Glutamatergic neuron (in vitro differentiated cells): ENCODE measurements around the gene RPL18. TPM values are rescaled to one million over a fixed set of nuclear protein-coding genes. Genes with fewer than 3 reads are reported as not detected.

ENCODE experiments used
- DNase-seq: peaks from one replicate; pipeline ENCODE4 v3.0.0; 2022
- H3K27ac Mint-ChIP-seq: one replicate; pipeline ENCODE4 v1.8.0; 2020; ENCODE audit warnings: mild to moderate bottlenecking, mixed read lengths, inconsistent platforms; ENCODE audit not compliant: unreplicated experiment
- H3K27me3 Mint-ChIP-seq: one replicate; pipeline ENCODE4 v1.8.0; 2020; ENCODE audit warnings: mild to moderate bottlenecking, moderate library complexity, mixed read lengths, inconsistent platforms; ENCODE audit not compliant: unreplicated experiment
- H3K36me3 Mint-ChIP-seq: one replicate; pipeline ENCODE4 v1.8.0; 2020; ENCODE audit warnings: mild to moderate bottlenecking, mixed read lengths, inconsistent platforms; ENCODE audit not compliant: unreplicated experiment
- H3K4me1 Mint-ChIP-seq: one replicate; pipeline ENCODE4 v1.8.0; 2020; ENCODE audit warnings: mild to moderate bottlenecking, low read depth, mixed read lengths, inconsistent platforms; ENCODE audit not compliant: unreplicated experiment
- H3K4me3 Mint-ChIP-seq: one replicate; pipeline ENCODE4 v1.8.0; 2020; ENCODE audit warnings: mild to moderate bottlenecking, mixed read lengths, inconsistent platforms; ENCODE audit not compliant: unreplicated experiment
- H3K9me3 Mint-ChIP-seq: one replicate; pipeline ENCODE4 v1.8.0; 2020; ENCODE audit warnings: mild to moderate bottlenecking, moderate library complexity, mixed read lengths, inconsistent platforms; ENCODE audit not compliant: unreplicated experiment
- total RNA-seq: library from RNA; stranded (reverse); fragmentation: NEBNext Ultra II Directional; extraction: Animal tissue kit (Norgen Biotek cat#: 25700); gene quantifications from one replicate; pipeline ENCODE4 v1.2.1, GENCODE V29; 2021; ENCODE audit not compliant: unreplicated experiment
- TF ChIP-seq, protein P1 (sequence below): fragments of 200-600 bp; sonication (generic); IDR thresholded peaks from one replicate; pipeline ENCODE4 v1.5.0; 2021; ENCODE audit not compliant: partially characterized antibody, unreplicated experiment

RPL18 gene
- total RNA-seq, 1 donor from 2014 or later: 1,011 TPM

DNA sequence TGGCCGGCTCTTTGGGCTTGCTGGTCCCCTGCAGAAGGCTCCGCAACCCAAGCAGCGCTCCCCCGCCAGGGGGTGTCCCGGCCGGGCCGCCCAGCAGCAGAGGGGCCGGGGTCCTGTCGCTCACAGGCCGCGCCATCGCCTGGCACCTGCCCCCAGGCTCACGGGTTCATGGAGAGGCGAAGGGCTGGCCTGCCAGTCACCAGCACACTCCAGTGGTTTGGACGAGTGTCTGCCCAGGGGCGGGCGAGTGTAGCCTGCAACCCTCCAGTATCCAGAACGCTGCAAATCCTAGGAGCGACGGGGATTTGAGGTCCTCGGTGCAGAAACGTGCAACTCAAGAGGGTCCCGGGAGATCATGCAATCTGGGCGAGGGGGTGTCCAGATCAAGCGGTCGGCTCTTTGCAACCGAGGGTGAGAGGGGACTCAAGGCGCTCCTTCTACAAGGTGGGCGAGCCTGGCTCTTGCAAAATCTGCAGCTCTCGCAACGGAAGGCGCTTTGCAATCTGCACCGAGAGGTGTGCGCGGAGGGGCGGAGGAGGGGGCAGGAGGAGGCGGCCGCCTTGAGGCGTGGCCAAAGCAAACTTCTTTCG is 18.0 kb upstream of the RPL18 start, which contains the start of gene DBP:
Gene DBP, minus strand, starts transcription at position 521 of the 590 bp plus-strand sequence. Its CDS starts 385 bp downstream, at position 136.
- DNase-seq: peak; percentile 55
- H3K9me3 Mint-ChIP-seq: peaks cover 6% of the 10 kb centered on the region
- H3K27me3 Mint-ChIP-seq: peaks cover 20% of the 10 kb centered on the region
- H3K36me3 Mint-ChIP-seq: peaks cover 4% of the 10 kb centered on the region
- peaks cover 13% of the 10 kb centered on the region for H3K4me1 Mint-ChIP-seq
- H3K4me3 Mint-ChIP-seq: peak within 1 kb of the TSS; percentile 86
- TF ChIP-seq, protein P1, sequence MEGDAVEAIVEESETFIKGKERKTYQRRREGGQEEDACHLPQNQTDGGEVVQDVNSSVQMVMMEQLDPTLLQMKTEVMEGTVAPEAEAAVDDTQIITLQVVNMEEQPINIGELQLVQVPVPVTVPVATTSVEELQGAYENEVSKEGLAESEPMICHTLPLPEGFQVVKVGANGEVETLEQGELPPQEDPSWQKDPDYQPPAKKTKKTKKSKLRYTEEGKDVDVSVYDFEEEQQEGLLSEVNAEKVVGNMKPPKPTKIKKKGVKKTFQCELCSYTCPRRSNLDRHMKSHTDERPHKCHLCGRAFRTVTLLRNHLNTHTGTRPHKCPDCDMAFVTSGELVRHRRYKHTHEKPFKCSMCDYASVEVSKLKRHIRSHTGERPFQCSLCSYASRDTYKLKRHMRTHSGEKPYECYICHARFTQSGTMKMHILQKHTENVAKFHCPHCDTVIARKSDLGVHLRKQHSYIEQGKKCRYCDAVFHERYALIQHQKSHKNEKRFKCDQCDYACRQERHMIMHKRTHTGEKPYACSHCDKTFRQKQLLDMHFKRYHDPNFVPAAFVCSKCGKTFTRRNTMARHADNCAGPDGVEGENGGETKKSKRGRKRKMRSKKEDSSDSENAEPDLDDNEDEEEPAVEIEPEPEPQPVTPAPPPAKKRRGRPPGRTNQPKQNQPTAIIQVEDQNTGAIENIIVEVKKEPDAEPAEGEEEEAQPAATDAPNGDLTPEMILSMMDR: no peak
- peak within 1 kb of the TSS; percentile 90 for H3K27ac Mint-ChIP-seq

DNA sequence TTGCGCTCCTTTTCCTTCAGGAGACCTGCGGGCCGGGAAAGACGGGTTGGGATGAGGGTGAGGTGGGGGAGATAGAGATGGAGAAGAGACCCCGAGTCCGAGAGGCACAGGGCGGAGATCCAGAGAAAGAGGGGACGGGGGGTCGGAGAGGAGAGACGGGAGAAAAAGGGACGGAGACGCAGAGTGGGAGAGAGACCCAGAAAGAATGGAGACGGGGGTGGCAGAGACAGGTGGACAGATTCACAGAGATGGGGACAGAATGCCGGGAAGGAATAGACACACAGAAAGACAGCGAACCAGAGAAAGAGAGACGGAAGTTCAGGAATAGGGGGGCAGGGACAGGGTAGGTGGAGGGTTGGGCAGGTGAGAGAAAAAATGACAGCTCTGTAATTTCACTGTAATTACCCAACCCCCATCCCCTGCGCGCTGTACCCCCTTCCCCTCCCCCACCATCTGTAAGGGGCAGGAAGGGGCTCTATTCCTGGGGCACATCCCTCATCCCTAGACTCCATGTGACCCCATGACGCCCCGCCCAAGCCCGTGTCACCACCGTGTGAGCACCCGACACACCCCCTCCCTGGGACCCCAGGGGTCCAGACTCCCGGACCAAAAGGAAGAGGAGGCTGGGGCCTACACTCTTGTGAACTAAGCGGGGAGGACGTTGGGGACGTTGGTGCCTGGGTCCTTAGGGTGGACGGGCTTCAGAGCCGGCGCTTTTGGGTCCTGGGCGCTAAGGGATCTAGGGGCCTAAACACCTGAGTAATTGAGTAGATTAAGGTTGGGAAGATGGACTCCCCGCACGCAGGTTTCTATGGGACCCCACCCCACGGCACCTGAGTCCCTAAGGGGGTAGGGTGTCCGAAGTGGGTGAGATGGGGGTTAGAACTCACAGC is 17.2 kb upstream of the RPL18 start:
- Mint-ChIP-seq H3K9me3 (peaks cover 6% of the 10 kb centered on the region), H3K4me1 (peaks cover 13% of the 10 kb centered on the region), H3K27ac (no peak overlapping the region), H3K36me3 (peaks cover 4% of the 10 kb centered on the region), H3K4me3 (peak overlapping the region; percentile 72), H3K27me3 (peaks cover 18% of the 10 kb centered on the region)
- no peak for DNase-seq
- TF ChIP-seq, protein P1: no peak

DNA sequence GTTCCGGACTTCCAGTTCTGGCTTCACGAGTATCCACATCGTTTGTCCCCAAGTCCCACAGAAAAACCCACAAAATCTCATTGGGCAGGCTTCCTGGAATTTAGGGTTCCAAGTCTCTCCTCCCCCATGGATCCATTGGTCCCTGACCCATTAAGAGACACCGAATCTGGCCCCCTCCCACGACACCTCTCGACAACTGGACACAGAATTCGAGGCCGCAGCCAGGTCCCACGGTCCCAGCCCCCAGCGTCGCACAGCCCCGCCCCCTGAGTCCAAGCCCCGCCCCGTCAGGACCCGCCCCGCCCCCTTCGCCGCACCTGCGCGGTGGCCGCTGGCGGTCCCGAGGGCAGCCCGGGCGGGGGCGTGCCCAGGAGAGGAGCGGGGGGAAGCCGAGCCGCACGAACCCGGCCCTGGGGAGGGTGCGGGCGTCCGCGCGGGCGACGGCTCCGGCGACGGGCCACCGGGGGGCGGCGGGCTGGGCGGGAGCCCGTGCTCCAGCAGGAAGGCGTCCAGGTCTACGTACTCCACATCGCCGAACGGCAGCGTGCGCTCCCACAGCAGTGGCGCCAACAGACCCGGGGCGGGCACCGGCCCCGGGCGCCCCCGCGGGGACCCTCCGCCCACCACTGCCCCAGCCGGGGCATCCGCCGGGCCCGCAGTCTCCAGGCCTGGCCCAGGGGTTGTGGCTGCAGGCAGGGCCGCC is 16.4 kb upstream of the RPL18 start:
- TF ChIP-seq, protein P1: no peak
- peak; percentile 71 for DNase-seq
- H3K9me3 Mint-ChIP-seq: peaks cover 6% of the 10 kb centered on the region
- H3K27me3 Mint-ChIP-seq: peaks cover 17% of the 10 kb centered on the region
- H3K36me3 Mint-ChIP-seq: peaks cover 4% of the 10 kb centered on the region
- H3K27ac Mint-ChIP-seq: no peak overlapping the region
- H3K4me3 Mint-ChIP-seq: peak overlapping the region; percentile 72
- peaks cover 15% of the 10 kb centered on the region for H3K4me1 Mint-ChIP-seq

DNA sequence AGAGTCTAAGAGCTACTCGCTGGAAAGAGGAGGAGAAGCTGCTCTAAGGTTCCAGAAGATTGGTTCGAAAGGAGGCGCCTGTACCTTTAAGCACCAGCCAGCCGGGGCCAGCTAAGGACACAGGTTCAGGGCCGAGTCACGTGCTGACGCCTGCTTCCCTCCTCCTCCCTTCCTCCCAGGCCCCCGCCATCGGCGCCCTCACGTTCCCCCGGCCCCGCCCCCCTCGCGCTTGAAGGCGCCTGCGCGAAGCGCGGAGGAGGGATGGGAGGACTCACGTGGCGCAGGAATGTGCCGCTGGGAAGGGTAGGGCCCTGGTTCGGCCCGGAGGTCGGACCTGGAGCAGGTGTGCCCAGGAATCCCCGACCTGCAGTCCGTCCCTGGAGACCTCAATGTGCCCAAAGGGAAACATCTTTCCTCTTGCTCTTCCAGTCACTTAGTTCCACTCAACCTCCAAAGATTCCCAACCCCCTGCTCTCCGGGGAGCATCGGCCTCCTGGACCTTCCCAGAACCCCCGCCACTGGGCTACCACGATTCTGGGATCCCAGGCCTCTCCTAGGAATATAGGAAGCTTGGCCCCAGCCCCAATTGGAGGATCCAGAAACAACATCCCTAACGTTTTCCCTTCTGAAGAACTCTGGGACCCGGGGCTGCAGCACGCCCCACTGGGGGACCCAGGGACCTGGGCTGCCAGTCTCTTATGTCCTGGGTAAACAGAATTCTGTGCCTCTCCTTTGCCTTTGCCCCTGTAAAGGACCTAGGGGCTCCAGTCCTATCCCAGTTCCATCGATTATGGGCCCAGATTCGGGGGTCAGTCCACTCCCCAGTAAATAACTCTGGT is 15.7 kb upstream of the RPL18 start:
- peaks cover 12% of the 10 kb centered on the region for H3K27me3 Mint-ChIP-seq
- H3K27ac Mint-ChIP-seq: peak overlapping the region; percentile 22
- DNase-seq: peak; percentile 94
- H3K9me3 Mint-ChIP-seq: peaks cover 6% of the 10 kb centered on the region
- H3K4me3 Mint-ChIP-seq: peak overlapping the region; percentile 72
- peaks cover 4% of the 10 kb centered on the region for H3K36me3 Mint-ChIP-seq
- TF ChIP-seq, protein P1: no peak
- H3K4me1 Mint-ChIP-seq: peaks cover 15% of the 10 kb centered on the region
